ENCODE measurements around the gene FAM72C. TPM values are rescaled to one million over a fixed set of nuclear protein-coding genes. Genes with fewer than 3 reads are reported as not detected.

FAM72C gene
- 0.13 and 0.76 TPM in 2 replicates for total RNA-seq

DNA sequence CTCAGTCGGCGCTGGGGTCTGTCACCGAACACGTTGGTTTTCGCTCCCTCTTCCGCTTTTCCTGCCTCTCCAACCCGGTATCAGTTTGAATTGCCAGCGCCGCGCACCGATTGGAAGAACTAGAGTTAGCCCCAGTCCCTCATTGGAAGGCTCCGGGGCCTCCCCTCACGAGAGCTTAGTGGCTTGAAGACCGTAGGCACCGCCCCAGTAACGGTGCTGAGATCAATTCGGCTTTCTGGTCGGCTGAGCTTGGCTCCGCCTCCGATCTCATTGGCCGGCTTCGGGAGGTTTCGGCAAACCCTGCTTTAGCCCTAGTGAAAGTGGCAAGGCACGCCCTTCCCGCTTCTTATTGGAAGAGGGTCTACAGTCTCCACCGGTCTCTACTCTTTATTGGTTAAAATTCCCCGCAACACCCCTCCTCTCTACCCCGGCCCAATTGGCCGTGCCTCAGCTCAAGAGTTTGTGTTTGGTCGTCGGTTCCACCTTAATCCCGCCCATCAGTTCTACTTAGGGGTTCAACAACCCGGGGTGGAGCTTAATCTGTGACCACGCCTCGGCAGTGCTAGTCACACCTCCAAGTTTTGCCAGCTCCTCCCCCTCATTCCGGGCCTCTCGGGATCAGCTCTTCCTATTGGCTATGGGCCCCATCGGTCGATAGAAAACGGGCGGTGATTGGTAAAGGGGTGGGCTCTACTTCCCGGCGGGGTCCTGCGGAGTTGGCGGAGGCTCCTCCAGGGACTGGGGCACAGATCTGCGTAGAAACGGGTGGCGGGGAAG, at the start of gene FAM72C:
Gene FAM72C, minus strand, starts transcription at position 63 of the 777 bp plus-strand sequence. CDS start 845 bp downstream, outside the sequence.

Small RNA genes lying within 50 kb of the gene (small RNA-seq; reads per million reads assigned to genes)
- not detected for gene HIST2H3PS2
